ENCODE data around the gene TANC1. TPM values are rescaled to one million over a fixed set of nuclear protein-coding genes. Genes with fewer than 3 reads are reported as not detected.

The TANC1 gene
- total RNA-seq, 2 donors from 2014 or later = 2.9 to 9.5 TPM

- Mint-ChIP-seq H3K9me3 (no peaks in the 10 kb centered on the region), H3K27me3 (ENCODE audit: insufficient read depth) (no peaks in the 10 kb centered on the region), H3K36me3 (ENCODE audit: low read depth) (no peaks in the 10 kb centered on the region), H3K4me3 (no peak overlapping the region), H3K27ac (no peak overlapping the region), H3K4me1 (peaks cover 4% of the 10 kb centered on the region)
- Histone ChIP-seq H3K27ac (ENCODE audit: low read depth, low read length) (no peak overlapping the region), H3K4me3 (ENCODE audit: low read length) (no peak overlapping the region), H3K9ac (ENCODE audit: extremely low read depth, low read length, poor library complexity, severe bottlenecking) (no peak overlapping the region), H3K36me3 (ENCODE audit: control insufficient read depth, insufficient read depth, low read length) (peaks cover 23% of the 10 kb centered on the region), H3K4me1 (ENCODE audit: control insufficient read depth, insufficient read depth, low read length) (peaks cover 6% of the 10 kb centered on the region), H3K27me3 (ENCODE audit: control insufficient read depth, insufficient read depth, low read length, poor library complexity, severe bottlenecking) (no peaks in the 10 kb centered on the region), H3K9me3 (ENCODE audit: control insufficient read depth, low read length) (no peaks in the 10 kb centered on the region)
- WGBS, 2 experiments (ENCODE audit: insufficient coverage in 1 of 2, insufficient read length in 1 of 2) = 98 to 100% methylated on average over 2 to 7 of the region's 7 CpGs
- TF ChIP-seq, protein P1, sequence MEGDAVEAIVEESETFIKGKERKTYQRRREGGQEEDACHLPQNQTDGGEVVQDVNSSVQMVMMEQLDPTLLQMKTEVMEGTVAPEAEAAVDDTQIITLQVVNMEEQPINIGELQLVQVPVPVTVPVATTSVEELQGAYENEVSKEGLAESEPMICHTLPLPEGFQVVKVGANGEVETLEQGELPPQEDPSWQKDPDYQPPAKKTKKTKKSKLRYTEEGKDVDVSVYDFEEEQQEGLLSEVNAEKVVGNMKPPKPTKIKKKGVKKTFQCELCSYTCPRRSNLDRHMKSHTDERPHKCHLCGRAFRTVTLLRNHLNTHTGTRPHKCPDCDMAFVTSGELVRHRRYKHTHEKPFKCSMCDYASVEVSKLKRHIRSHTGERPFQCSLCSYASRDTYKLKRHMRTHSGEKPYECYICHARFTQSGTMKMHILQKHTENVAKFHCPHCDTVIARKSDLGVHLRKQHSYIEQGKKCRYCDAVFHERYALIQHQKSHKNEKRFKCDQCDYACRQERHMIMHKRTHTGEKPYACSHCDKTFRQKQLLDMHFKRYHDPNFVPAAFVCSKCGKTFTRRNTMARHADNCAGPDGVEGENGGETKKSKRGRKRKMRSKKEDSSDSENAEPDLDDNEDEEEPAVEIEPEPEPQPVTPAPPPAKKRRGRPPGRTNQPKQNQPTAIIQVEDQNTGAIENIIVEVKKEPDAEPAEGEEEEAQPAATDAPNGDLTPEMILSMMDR (conservative IDR thresholded peaks at IDR 0.05) = no peak
- DNase-seq = no peak
Measured at GRCh38 chr2:159074605-159075004, 106.2 kb downstream of the TANC1 start.

DNA sequence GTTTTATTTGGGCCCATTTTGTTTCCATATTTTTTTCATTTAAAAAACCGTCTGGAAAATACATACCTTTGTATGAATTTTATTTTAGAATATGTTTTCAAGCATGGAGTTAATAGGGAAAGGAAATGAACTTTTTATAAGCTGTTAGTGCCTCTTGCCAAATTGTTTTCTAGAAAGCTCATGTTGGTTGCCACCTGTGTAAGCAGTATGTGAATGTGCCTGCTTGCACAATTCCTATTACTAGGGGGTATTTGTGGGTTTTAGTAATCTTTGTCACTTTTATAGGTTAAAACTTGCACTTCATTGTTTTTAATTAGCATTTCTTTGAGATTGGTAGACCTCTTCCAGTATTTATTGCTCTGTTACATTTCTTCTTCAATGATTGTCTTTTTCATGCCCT, 107.3 kb downstream of the TANC1 start:
- Histone ChIP-seq H3K4me1 (ENCODE audit: control insufficient read depth, insufficient read depth, low read length) (peaks cover 6% of the 10 kb centered on the region), H3K9me3 (ENCODE audit: control insufficient read depth, low read length) (no peaks in the 10 kb centered on the region), H3K9ac (ENCODE audit: extremely low read depth, low read length, poor library complexity, severe bottlenecking) (no peak overlapping the region), H3K36me3 (ENCODE audit: control insufficient read depth, insufficient read depth, low read length) (peaks cover 13% of the 10 kb centered on the region), H3K4me3 (ENCODE audit: low read length) (no peak overlapping the region), H3K27me3 (ENCODE audit: control insufficient read depth, insufficient read depth, low read length, poor library complexity, severe bottlenecking) (no peaks in the 10 kb centered on the region), H3K27ac (ENCODE audit: low read depth, low read length) (no peak overlapping the region)
- 100% methylated on average over 1 of the region's 1 CpG; no CpG with 5 or more reads in 1 of the 2 experiments for WGBS, 2 experiments (ENCODE audit: insufficient coverage in 1 of 2, insufficient read length in 1 of 2)
- no peaks in the 10 kb centered on the region for H3K27me3 Mint-ChIP-seq (ENCODE audit: insufficient read depth)
- no peaks in the 10 kb centered on the region for H3K36me3 Mint-ChIP-seq (ENCODE audit: low read depth)
- no peak overlapping the region for H3K27ac Mint-ChIP-seq
- peaks cover 4% of the 10 kb centered on the region for H3K4me1 Mint-ChIP-seq
- DNase-seq = no peak
- TF ChIP-seq, protein P1 (conservative IDR thresholded peaks at IDR 0.05) = no peak
- no peaks in the 10 kb centered on the region for H3K9me3 Mint-ChIP-seq
- no peak overlapping the region for H3K4me3 Mint-ChIP-seq

- 88% methylated on average over 2 of the region's 2 CpGs; no CpG with 5 or more reads in 1 of the 2 experiments for WGBS, 2 experiments (ENCODE audit: insufficient coverage in 1 of 2, insufficient read length in 1 of 2)
- no peaks in the 10 kb centered on the region for H3K9me3 ChIP-seq (ENCODE audit: control insufficient read depth, low read length)
- no peaks in the 10 kb centered on the region for H3K36me3 Mint-ChIP-seq (ENCODE audit: low read depth)
- H3K4me3 ChIP-seq (ENCODE audit: low read length) = no peak overlapping the region
- peaks cover 4% of the 10 kb centered on the region for H3K4me1 Mint-ChIP-seq
- TF ChIP-seq, protein P1 (conservative IDR thresholded peaks at IDR 0.05) = no peak
- peaks cover 13% of the 10 kb centered on the region for H3K36me3 ChIP-seq (ENCODE audit: control insufficient read depth, insufficient read depth, low read length)
- H3K4me3 Mint-ChIP-seq = no peak overlapping the region
- H3K27ac Mint-ChIP-seq = no peak overlapping the region
- peaks cover 6% of the 10 kb centered on the region for H3K4me1 ChIP-seq (ENCODE audit: control insufficient read depth, insufficient read depth, low read length)
- DNase-seq = no peak
- no peak overlapping the region for H3K27ac ChIP-seq (ENCODE audit: low read depth, low read length)
- H3K27me3 Mint-ChIP-seq (ENCODE audit: insufficient read depth) = no peaks in the 10 kb centered on the region
- no peak overlapping the region for H3K9ac ChIP-seq (ENCODE audit: extremely low read depth, low read length, poor library complexity, severe bottlenecking)
- H3K9me3 Mint-ChIP-seq = no peaks in the 10 kb centered on the region
- H3K27me3 ChIP-seq (ENCODE audit: control insufficient read depth, insufficient read depth, low read length, poor library complexity, severe bottlenecking) = no peaks in the 10 kb centered on the region
Measured at GRCh38 chr2:159076241-159076640, 107.8 kb downstream of the TANC1 start.
